DMS153 treated with DMSO at 0.1 percent for 48 hours (cell line): ENCODE measurements around the gene SNRNP27.

Experiments used
- DNase-seq: peaks from one replicate; lab custom pipeline; 2025; ENCODE audit not compliant: unreplicated experiment; lab: John Stamatoyannopoulos, UW

The SNRNP27 gene

GRCh38 chr2:69914950-69915945 is 21.5 kb downstream of the SNRNP27 start, which contains the start of gene MXD1:
Gene MXD1, plus strand, starts transcription at chr2:69915109. Its CDS starts 222 bp downstream, at chr2:69915331.
- no peak for DNase-seq

- no peak for DNase-seq
Observed at GRCh38 chr2:69916106-69916505, 22.4 kb downstream of the SNRNP27 start.

GRCh38 chr2:69917852-69918251 is 24.1 kb downstream of the SNRNP27 start:
- no peak for DNase-seq

- DNase-seq, result no peak
Observed at GRCh38 chr2:69918401-69918800, 24.6 kb downstream of the SNRNP27 start.

GRCh38 chr2:69923116-69923515 is 29.4 kb downstream of the SNRNP27 start:
- DNase-seq, result no peak

GRCh38 chr2:69926849-69927515 is 33.2 kb downstream of the SNRNP27 start:
- no peak for DNase-seq

GRCh38 chr2:69931832-69932595 is 38.3 kb downstream of the SNRNP27 start:
- no peak for DNase-seq

- no peak for DNase-seq
Observed at GRCh38 chr2:69932596-69932922, 38.8 kb downstream of the SNRNP27 start.

GRCh38 chr2:69933254-69933828 is 39.6 kb downstream of the SNRNP27 start:
- DNase-seq, result no peak

GRCh38 chr2:69933839-69934613 is 40.3 kb downstream of the SNRNP27 start:
- DNase-seq, result no peak

- DNase-seq, result no peak
Observed at GRCh38 chr2:69934614-69934908, 40.8 kb downstream of the SNRNP27 start.

- DNase-seq, result no peak
Observed at GRCh38 chr2:69935011-69935410, 41.3 kb downstream of the SNRNP27 start.

GRCh38 chr2:69936906-69937305 is 43.1 kb downstream of the SNRNP27 start:
- DNase-seq, result no peak

- no peak for DNase-seq
Observed at GRCh38 chr2:69937968-69938367, 44.2 kb downstream of the SNRNP27 start.

- DNase-seq, result no peak
Observed at GRCh38 chr2:69939722-69940121, 46.0 kb downstream of the SNRNP27 start.

- no peak for DNase-seq
Observed at GRCh38 chr2:69940691-69941090, 46.9 kb downstream of the SNRNP27 start.

- no peak for DNase-seq
Observed at GRCh38 chr2:69943000-69943842, 49.5 kb downstream of the SNRNP27 start.

GRCh38 chr2:69943843-69944525 is 50.2 kb downstream of the SNRNP27 start:
- DNase-seq, result no peak

- no peak for DNase-seq
Observed at GRCh38 chr2:69944756-69945155, 51.0 kb downstream of the SNRNP27 start.
